Measurements from ENCODE around the gene ROBO1.

The ROBO1 gene

GRCh38 chr3:78908236-78908635 is 859.6 kb downstream of the ROBO1 start:
- DNase-seq (ENCODE audit: extremely low spot score), result no peak
- ChIA-PET CTCF (no interaction called here), POLR2A (no interaction called here)
- TF ChIP-seq CTBP1 (IDR thresholded peaks at IDR 0.05; ENCODE audit: borderline replicate concordance) (no peak), L3MBTL2 (conservative IDR thresholded peaks at IDR 0.05) (no peak), HDGF (IDR thresholded peaks at IDR 0.05; ENCODE audit: borderline replicate concordance) (no peak), FOXA1 (IDR thresholded peaks at IDR 0.05) (no peak), ARNT (IDR thresholded peaks at IDR 0.05) (no peak), PKNOX1 (IDR thresholded peaks at IDR 0.05) (no peak), BHLHE40 (IDR thresholded peaks at IDR 0.05; ENCODE audit: borderline replicate concordance) (no peak), SUZ12 (IDR thresholded peaks at IDR 0.05) (no peak)

- TF ChIP-seq HDGF (IDR thresholded peaks at IDR 0.05; ENCODE audit: borderline replicate concordance) (no peak), CTBP1 (IDR thresholded peaks at IDR 0.05; ENCODE audit: borderline replicate concordance) (no peak), SUZ12 (IDR thresholded peaks at IDR 0.05) (no peak), FOXK2 (IDR thresholded peaks at IDR 0.05) (no peak), TARDBP (IDR thresholded peaks at IDR 0.05) (no peak), FOXA1 (IDR thresholded peaks at IDR 0.05) (no peak), ZNF384 (IDR thresholded peaks at IDR 0.05) (no peak), LEF1 (IDR thresholded peaks at IDR 0.05; ENCODE audit: borderline replicate concordance) (no peak), ARNT (IDR thresholded peaks at IDR 0.05) (no peak), NFRKB (IDR thresholded peaks at IDR 0.05) (no peak), SP1 (IDR thresholded peaks at IDR 0.05) (no peak)
- POLR2A ChIA-PET, result no interaction called here
- CTCF ChIA-PET, result no interaction called here
- DNase-seq (ENCODE audit: extremely low spot score), result no peak
Observed at GRCh38 chr3:78907367-78907766, 860.4 kb downstream of the ROBO1 start.

DNA sequence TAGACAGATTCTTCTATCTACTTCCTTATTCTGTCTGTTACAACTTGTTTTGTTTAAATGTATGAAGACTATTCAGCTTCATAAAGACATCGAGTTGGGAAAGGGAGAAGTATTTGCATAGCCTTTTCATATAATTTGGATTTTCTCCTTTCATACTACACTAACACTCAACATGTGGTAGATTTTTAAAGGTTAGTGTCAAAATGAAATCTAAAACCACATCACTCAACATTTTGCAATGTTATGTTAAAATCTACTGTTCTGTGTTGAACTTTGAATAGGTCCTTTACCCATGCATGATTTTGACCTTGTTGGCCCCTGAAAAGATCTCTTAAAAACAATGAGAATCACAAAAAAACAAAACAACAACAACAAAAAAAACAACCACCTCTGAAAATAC is 860.9 kb downstream of the ROBO1 start:
- TF ChIP-seq SUZ12 (IDR thresholded peaks at IDR 0.05), result no peak
- no peak for TF ChIP-seq SP1 (IDR thresholded peaks at IDR 0.05)
- TF ChIP-seq L3MBTL2 (conservative IDR thresholded peaks at IDR 0.05), result no peak
- no peak for TF ChIP-seq FOXA1 (IDR thresholded peaks at IDR 0.05)
- TF ChIP-seq BHLHE40 (IDR thresholded peaks at IDR 0.05; ENCODE audit: borderline replicate concordance), result no peak
- no peak for TF ChIP-seq CTBP1 (IDR thresholded peaks at IDR 0.05; ENCODE audit: borderline replicate concordance)
- TF ChIP-seq FOXK2 (IDR thresholded peaks at IDR 0.05), result no peak
- no peak for TF ChIP-seq FOXM1 (IDR thresholded peaks at IDR 0.05; ENCODE audit: borderline replicate concordance)
- no peak for TF ChIP-seq PKNOX1 (IDR thresholded peaks at IDR 0.05)
- ChIA-PET POLR2A (no interaction called here), CTCF (no interaction called here)
- DNase-seq (ENCODE audit: extremely low spot score), result no peak

GRCh38 chr3:78906245-78906644 is 861.6 kb downstream of the ROBO1 start:
- TF ChIP-seq SP1 (IDR thresholded peaks at IDR 0.05), result no peak
- no peak for TF ChIP-seq LEF1 (IDR thresholded peaks at IDR 0.05; ENCODE audit: borderline replicate concordance)
- TF ChIP-seq NFRKB (IDR thresholded peaks at IDR 0.05), result no peak
- no peak for TF ChIP-seq FOXK2 (IDR thresholded peaks at IDR 0.05)
- no peak for TF ChIP-seq PKNOX1 (IDR thresholded peaks at IDR 0.05)
- TF ChIP-seq HDGF (IDR thresholded peaks at IDR 0.05; ENCODE audit: borderline replicate concordance), result no peak
- TF ChIP-seq CTBP1 (IDR thresholded peaks at IDR 0.05; ENCODE audit: borderline replicate concordance), result no peak
- no peak for TF ChIP-seq FOXM1 (IDR thresholded peaks at IDR 0.05; ENCODE audit: borderline replicate concordance)
- TF ChIP-seq L3MBTL2 (conservative IDR thresholded peaks at IDR 0.05), result no peak
- no peak for TF ChIP-seq ELF4 (IDR thresholded peaks at IDR 0.05)
- TF ChIP-seq TARDBP (IDR thresholded peaks at IDR 0.05), result no peak
- TF ChIP-seq FOXA1 (IDR thresholded peaks at IDR 0.05), result no peak
- TF ChIP-seq ARNT (IDR thresholded peaks at IDR 0.05), result no peak
- no peak for TF ChIP-seq BHLHE40 (IDR thresholded peaks at IDR 0.05; ENCODE audit: borderline replicate concordance)
- no peak for TF ChIP-seq SUZ12 (IDR thresholded peaks at IDR 0.05)
- ChIA-PET CTCF (interaction anchor here (1.3 kb wide), 1 partner anchor 9 kb away, joined by 3 read pairs; no protein-coding TSS in a partner anchor), POLR2A (no interaction called here)
- no peak for DNase-seq (ENCODE audit: extremely low spot score)

GRCh38 chr3:78905700-78906099 is 862.1 kb downstream of the ROBO1 start:
- POLR2A ChIA-PET, result no interaction called here
- CTCF ChIA-PET, result interaction anchor here (0.9 to 1.3 kb wide), 2 partner anchors 8 to 45 kb away, joined by 3 read pairs; no protein-coding TSS in a partner anchor
- no peak for DNase-seq (ENCODE audit: extremely low spot score)
- no peak for TF ChIP-seq HDGF (IDR thresholded peaks at IDR 0.05; ENCODE audit: borderline replicate concordance)
- TF ChIP-seq L3MBTL2 (conservative IDR thresholded peaks at IDR 0.05), result no peak
- TF ChIP-seq NFRKB (IDR thresholded peaks at IDR 0.05), result no peak
- TF ChIP-seq BHLHE40 (IDR thresholded peaks at IDR 0.05; ENCODE audit: borderline replicate concordance), result no peak
- no peak for TF ChIP-seq ZNF384 (IDR thresholded peaks at IDR 0.05)
- TF ChIP-seq TARDBP (IDR thresholded peaks at IDR 0.05), result no peak
- TF ChIP-seq LEF1 (IDR thresholded peaks at IDR 0.05; ENCODE audit: borderline replicate concordance), result no peak
- no peak for TF ChIP-seq FOXM1 (IDR thresholded peaks at IDR 0.05; ENCODE audit: borderline replicate concordance)
- TF ChIP-seq FOXK2 (IDR thresholded peaks at IDR 0.05), result no peak
- no peak for TF ChIP-seq ARNT (IDR thresholded peaks at IDR 0.05)
- TF ChIP-seq CTBP1 (IDR thresholded peaks at IDR 0.05; ENCODE audit: borderline replicate concordance), result no peak
- TF ChIP-seq ELF4 (IDR thresholded peaks at IDR 0.05), result no peak

DNA sequence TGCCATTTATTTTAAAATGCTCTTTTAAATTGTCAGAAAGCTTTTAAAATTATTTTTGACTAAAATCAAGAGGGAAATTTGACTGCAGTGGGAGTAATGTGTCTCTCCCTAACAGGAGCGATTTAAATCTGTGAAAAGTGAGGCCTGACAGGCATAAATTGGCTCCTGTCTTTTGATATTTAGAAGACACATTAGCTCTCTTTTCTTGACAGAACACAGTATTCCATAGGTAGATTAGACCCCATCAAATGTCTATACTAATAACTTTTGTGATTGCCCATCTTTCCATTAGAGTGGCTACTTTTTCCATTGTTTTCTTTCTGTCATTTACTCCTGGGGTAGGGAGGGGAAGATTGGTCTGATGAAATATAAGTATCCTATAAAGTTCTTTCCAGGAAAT is 866.3 kb downstream of the ROBO1 start:
- CTCF ChIA-PET, result no interaction called here
- DNase-seq (ENCODE audit: extremely low spot score), result no peak
- TF ChIP-seq FOXK2 (IDR thresholded peaks at IDR 0.05) (no peak), CTBP1 (IDR thresholded peaks at IDR 0.05; ENCODE audit: borderline replicate concordance) (no peak), TARDBP (IDR thresholded peaks at IDR 0.05) (no peak), FOXA1 (IDR thresholded peaks at IDR 0.05) (no peak), ARNT (IDR thresholded peaks at IDR 0.05) (no peak), LEF1 (IDR thresholded peaks at IDR 0.05; ENCODE audit: borderline replicate concordance) (no peak), ELF4 (IDR thresholded peaks at IDR 0.05) (no peak), PKNOX1 (IDR thresholded peaks at IDR 0.05) (no peak), FOXM1 (IDR thresholded peaks at IDR 0.05; ENCODE audit: borderline replicate concordance) (no peak), HDGF (IDR thresholded peaks at IDR 0.05; ENCODE audit: borderline replicate concordance) (no peak), BHLHE40 (IDR thresholded peaks at IDR 0.05; ENCODE audit: borderline replicate concordance) (no peak), SUZ12 (IDR thresholded peaks at IDR 0.05) (no peak), NFRKB (IDR thresholded peaks at IDR 0.05) (no peak), ZNF384 (IDR thresholded peaks at IDR 0.05) (no peak), L3MBTL2 (conservative IDR thresholded peaks at IDR 0.05) (no peak), SP1 (IDR thresholded peaks at IDR 0.05) (no peak)
- POLR2A ChIA-PET, result no interaction called here
